IPS DF 19.7 (cell line): ENCODE measurements around the gene FMNL2.
"Not testable (repeated sequence)": the region's sequence is repeated elsewhere in the genome, so short reads cannot be mapped to it uniquely, and the experiment has no call there.

Source experiments
- DNase-seq: peaks from one replicate; pipeline ENCODE4 v3.0.0-alpha.2; 2013; ENCODE audit warnings: low read depth, low spot score

Gene FMNL2

DNA sequence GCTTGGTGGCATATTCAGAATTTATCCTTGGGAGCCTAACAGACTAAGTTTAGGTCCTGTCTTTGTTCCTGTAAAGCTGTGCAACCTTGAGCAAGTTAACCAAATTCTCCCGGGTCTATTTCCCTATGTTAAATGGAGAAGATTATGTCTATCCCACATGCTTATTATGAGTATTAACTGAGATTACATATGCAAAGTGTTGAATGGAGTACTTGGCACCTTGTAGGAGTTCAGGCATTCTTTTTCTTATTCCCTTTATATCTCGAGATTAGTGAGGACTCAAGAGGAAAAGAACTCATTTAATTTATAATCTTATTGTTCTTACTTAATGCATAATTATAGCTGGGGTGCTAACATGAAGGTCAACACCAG, 184.6 kb downstream of the FMNL2 start:
- no peak for DNase-seq

- no peak for DNase-seq
Measured at GRCh38 chr2:152520759-152521158, 185.8 kb downstream of the FMNL2 start.

DNA sequence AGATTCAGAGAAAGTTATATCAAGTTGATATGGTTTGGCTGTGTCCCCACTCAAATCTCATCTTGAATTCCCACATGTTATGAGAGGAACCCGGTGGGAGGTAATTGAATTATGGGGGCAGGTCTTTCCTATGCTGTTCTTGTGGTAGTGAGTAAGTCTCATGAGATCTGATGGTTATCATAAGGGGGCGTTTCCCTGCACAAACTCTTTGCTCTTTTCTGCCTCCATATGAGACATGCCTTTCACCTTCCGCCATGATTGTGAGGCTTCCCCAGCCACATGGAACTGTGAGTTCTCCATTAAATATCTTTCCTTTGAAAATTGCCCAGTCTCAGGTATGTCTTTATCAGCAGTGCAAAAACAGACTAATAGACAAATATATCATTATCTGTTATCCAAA, 187.5 kb downstream of the FMNL2 start:
- not testable (repeated sequence) for DNase-seq

- no peak for DNase-seq
Measured at GRCh38 chr2:152523091-152523490, 188.1 kb downstream of the FMNL2 start.

DNA sequence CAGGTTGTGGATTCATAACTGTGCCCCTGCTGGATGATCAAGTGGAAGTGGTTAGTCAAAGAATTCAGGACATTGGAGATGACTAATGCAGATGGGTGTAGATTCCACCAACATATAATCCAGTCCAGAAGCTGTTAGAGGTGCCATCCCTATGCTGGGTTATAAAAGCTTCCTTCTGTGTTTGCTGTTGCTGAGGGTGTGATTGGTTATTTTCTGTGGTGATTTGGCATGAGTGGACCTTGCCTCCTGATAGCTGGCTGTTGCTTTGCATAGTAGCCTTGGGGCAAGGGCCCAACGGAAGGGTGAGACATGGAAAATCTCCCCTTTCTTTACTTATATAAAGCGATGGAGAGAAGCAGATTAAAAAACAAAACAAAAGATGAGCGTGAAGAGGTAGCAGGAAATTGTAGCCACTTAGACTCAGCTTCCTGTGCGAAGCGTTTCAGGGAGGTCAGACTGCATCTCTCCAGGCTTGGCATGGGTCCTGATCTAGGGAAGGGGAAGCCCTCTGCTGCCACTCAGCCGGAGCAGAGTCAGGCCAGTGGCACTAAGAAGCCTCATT, 190.4 kb downstream of the FMNL2 start:
- no peak for DNase-seq

- no peak for DNase-seq
Measured at GRCh38 chr2:152529420-152530115, 194.6 kb downstream of the FMNL2 start.

- no peak for DNase-seq
Measured at GRCh38 chr2:152532241-152532640, 197.3 kb downstream of the FMNL2 start.

GRCh38 chr2:152534460-152535135, 199.6 kb downstream of the FMNL2 start:
- no peak for DNase-seq

- DNase-seq = no peak
Measured at GRCh38 chr2:152537081-152537651, 202.2 kb downstream of the FMNL2 start.

GRCh38 chr2:152539424-152539823, 204.4 kb downstream of the FMNL2 start:
- DNase-seq = no peak

- no peak for DNase-seq
Measured at GRCh38 chr2:152541712-152542111, 206.7 kb downstream of the FMNL2 start.

DNA sequence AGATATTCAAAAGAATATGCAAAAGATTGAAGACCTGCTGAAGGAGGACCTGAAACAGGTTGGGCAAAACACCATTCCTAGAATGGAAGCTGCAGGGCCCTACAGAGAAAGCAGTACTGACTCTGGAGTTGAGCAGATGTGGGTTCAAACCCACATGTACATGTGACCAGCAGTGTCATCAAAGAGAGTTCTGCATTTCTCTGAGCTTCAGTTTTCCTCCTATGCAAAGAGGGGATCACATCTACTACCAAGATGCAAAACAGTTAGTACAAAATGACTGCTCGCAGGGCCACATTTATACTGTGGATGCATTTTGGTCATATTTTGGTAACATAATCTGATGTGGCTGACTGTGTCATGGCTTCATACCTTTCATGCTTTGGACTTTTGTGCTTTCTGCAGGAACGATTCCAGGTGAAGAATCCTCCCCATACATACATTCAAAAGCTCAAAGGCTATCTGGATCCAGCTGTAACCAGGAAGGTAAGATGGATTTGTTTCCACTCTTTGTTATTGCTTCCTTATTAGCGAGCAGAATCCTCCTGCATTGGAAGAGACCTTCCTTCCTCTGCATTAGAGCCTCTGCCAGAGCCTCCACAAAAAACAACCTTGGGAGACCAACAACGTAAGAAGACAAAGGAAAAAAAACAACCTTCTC, 207.5 kb downstream of the FMNL2 start:
- no peak for DNase-seq

DNA sequence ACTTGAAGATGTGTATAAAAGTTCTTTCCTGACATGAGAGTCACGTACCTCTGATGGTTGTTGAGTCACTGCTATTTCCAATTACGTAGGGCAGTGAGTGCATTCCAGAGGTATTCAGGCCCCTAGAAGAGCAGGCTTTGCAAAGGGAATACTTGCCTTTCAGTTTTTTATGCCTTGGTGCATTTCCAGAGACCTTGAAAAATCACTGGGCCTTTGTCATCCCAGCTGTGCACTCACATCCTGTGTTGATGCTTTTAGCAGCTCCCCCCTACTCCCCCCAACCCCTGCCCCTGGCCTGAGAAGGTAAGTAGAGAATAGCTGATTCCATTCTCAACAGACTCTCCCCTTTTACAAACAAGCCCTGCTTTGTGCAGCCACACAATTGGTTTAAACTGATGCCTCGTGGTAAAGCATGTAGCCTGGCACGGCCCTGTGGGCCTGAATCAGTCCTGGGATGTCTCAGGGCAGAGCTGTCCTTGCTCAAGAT, 208.1 kb downstream of the FMNL2 start:
- no peak for DNase-seq

GRCh38 chr2:152543717-152544116, 208.7 kb downstream of the FMNL2 start:
- no peak for DNase-seq

- no peak for DNase-seq
Measured at GRCh38 chr2:152544638-152545037, 209.7 kb downstream of the FMNL2 start.

GRCh38 chr2:152546230-152546837, 211.4 kb downstream of the FMNL2 start:
- DNase-seq = no peak

DNA sequence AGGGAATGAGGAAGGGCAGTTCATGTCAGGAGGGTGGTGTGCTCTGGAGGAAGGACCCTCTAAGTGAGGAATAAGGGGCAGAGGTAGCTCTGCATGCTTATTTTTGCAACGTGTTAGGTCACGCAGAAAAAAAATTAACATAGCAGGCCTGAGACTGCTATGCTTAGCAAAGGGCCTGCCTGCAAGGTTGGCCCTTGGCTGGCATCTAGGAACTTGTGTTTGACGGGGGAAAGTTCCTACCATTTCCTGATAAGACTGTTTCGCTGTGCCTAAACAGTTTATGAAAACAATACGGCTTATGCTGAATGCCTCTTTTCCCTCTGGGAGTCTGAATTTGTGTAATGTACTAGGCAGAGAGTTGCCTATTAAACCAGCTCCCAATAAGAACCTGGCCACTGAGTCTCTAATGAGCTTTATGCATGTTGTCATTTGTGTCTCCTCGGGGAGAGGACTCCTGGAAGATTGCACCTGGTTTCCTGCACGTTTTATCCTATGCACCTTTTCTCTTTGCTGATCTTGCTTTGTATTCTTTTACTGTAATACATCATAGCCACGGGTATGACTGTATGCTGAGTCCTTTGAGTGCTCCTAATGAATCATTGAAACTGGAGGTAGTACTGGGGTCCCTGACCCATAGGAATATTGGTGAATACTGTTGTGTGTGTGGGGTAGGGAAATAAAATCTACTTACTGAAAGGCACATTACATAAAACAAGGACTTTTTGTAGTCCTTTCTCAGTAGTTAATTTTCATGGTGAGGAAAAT, 213.3 kb downstream of the FMNL2 start:
- DNase-seq = no peak

GRCh38 chr2:152548996-152549395, 214.0 kb downstream of the FMNL2 start:
- no peak for DNase-seq

DNA sequence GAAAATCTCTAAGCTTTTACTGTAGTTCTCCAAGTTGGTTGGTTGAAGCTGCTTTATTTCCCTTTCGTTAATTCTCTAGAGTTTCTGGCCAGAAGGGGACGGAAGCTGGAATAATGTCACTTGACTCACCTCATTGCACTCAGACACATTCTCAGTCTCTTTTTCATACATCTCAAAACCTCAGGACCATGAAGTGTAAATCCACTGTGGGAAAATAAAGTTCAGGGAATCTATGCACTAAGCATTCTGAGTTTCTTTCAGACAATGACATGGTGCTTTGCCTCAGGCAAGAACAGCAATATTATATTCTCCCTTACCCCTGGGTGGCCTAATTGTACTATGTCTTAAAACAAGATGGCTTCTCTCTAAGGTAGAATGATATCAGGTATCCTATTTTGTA, 214.4 kb downstream of the FMNL2 start:
- no peak for DNase-seq

- no peak for DNase-seq
Measured at GRCh38 chr2:152550386-152550785, 215.4 kb downstream of the FMNL2 start.

DNA sequence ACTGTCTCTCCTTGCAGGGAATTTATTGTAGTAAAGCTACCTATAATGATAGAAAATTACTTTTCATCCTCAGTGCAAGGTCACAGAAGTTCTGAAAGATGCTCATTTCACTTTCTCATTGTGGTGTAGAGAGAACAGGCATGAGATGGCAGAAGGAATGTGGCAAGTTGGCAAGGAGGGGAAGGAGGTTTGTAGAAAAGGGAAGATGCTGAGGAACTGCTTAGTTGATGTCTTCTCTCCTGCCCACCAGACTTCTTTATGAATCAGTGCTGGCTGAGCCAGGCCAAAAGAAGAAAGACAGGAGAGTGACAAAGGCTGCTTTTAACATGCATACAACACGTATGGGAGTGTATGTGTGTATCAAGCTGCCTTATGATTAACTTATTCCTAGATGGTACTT, 217.9 kb downstream of the FMNL2 start:
- DNase-seq = no peak
